H1 (cell line): ENCODE measurements around the gene MTMR6.

Experiments used
- CHD2 ChIP-seq: IDR thresholded peaks from 2 replicates; pipeline ENCODE4 v1.6.1; 2012; ENCODE audit warnings: low read length, improper control_type of control experiment
- POLR2AphosphoS5 ChIP-seq: IDR thresholded peaks from 2 replicates; pipeline ENCODE4 v1.6.1; 2011; ENCODE audit warnings: low read depth, low read length
- SP1 ChIP-seq: IDR thresholded peaks from 2 replicates; pipeline ENCODE4 v1.6.1; 2011; ENCODE audit warnings: low read depth, low read length
- TAF1 ChIP-seq: IDR thresholded peaks from 2 replicates; pipeline ENCODE4 v1.6.1; 2011; ENCODE audit warnings: mild to moderate bottlenecking, low read depth, low read length
- TAF7 ChIP-seq: optimal IDR thresholded peaks from 2 replicates; pipeline ENCODE3; 2011; ENCODE audit warnings: low read depth, mild to moderate bottlenecking, inconsistent platforms, low read length, moderate library complexity, borderline replicate concordance
- TF ChIP-seq, protein P1 (sequence below), 3 experiments: IDR thresholded peaks; 1 replicate in 2 of 3; 2 replicates in 1 of 3; pipeline versions ENCODE4 v1.5.1 to v1.6.1; 2011; ENCODE audit warnings: low read length in 3 of 3, mild to moderate bottlenecking in 3 of 3, inconsistent platforms in 2 of 3, low read depth in 1 of 3, moderate library complexity in 1 of 3; ENCODE audit not compliant: insufficient read depth in 1 of 3; ENCODE audit errors: control extremely low read depth in 1 of 3

DNA sequence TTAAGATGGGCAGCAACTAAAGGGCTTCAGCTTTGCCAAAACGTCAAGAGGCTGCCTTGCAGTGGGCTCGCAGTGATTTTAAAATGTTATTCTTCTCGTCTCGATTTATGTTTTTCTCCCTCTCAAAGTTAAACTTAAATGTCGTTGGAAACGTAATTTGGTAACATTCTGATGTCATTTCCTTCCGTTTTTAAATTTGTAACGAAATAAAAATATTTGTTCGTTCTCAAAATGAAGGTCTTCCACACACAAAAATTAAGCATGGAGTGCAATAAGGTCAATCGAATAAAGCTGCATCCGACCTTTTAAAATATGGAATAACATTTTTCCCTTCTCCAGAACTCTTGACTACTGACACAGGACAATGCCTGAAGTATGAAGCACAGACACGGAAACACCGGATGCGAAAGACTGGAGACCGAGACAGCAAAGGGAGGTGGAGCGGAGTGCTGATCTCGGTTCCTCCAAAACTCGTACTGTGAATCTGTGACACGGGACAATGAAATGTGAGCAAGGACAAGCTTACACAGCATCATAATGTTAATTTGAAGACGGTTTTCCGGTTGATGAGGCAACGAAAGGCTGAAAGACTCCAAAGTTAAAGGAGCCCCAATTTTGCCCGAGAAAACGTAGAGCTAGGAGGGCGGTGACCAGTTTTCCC lies 850 bp downstream of the MTMR6 start:
- TF ChIP-seq, protein P1, sequence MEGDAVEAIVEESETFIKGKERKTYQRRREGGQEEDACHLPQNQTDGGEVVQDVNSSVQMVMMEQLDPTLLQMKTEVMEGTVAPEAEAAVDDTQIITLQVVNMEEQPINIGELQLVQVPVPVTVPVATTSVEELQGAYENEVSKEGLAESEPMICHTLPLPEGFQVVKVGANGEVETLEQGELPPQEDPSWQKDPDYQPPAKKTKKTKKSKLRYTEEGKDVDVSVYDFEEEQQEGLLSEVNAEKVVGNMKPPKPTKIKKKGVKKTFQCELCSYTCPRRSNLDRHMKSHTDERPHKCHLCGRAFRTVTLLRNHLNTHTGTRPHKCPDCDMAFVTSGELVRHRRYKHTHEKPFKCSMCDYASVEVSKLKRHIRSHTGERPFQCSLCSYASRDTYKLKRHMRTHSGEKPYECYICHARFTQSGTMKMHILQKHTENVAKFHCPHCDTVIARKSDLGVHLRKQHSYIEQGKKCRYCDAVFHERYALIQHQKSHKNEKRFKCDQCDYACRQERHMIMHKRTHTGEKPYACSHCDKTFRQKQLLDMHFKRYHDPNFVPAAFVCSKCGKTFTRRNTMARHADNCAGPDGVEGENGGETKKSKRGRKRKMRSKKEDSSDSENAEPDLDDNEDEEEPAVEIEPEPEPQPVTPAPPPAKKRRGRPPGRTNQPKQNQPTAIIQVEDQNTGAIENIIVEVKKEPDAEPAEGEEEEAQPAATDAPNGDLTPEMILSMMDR (IDR thresholded peaks at IDR 0.05; ENCODE audit: control extremely low read depth in 1 of 3, insufficient read depth in 1 of 3, low read depth in 1 of 3, low read length in 3 of 3) = no peak
- TF ChIP-seq POLR2AphosphoS5 (no peak), TAF7 (no peak), SP1 (no peak), CHD2 (no peak), TAF1 (no peak)
